Caco-2 (cell line): ENCODE measurements around the gene EIF4G2. TPM values are rescaled to one million over a fixed set of nuclear protein-coding genes. Genes with fewer than 3 reads are reported as not detected.

Experiments used
- BruUV-seq: library from RNA; stranded (reverse); fragments of 400-500 nt; replicated peaks from 2 replicates; lab custom pipeline; 2021; lab: Mats Ljungman, UMichigan
- CTCF ChIA-PET: fragments of 300-600 bp; sonication (Branson Sonifier 250); formaldehyde crosslinking; loops from one replicate; lab custom pipeline; 2022; ENCODE audit warnings: antibody characterized with exemption; lab: Charles Lee
- POLR2A ChIA-PET: fragments of 300-600 bp; sonication (Branson Sonifier 250); formaldehyde crosslinking; loops from one replicate; lab custom pipeline; 2022; ENCODE audit warnings: antibody characterized with exemption; lab: Charles Lee
- DNase-seq, 2 experiments: peaks; one replicate each; pipeline versions ENCODE4 v3.0.0 to v3.0.0-alpha.2; 2020 to 2022
- H3K27me3 ChIP-seq: replicated peaks from 2 replicates; pipeline ENCODE4 v1.6.0; 2011; ENCODE audit warnings: low read length; ENCODE audit not compliant: control insufficient read depth, insufficient read depth
- H3K36me3 ChIP-seq: 2 replicates; pipeline ENCODE4 v1.5.1; 2011; ENCODE audit warnings: low read length; ENCODE audit not compliant: control insufficient read depth, insufficient read depth
- H3K4me1 ChIP-seq: fragments of 250-450 bp; sonication (Bioruptor Pico); 2 replicates; pipeline ENCODE4 v1.5.1; 2020; ENCODE audit warnings: mild to moderate bottlenecking
- H3K4me3 ChIP-seq: 2 replicates; pipeline ENCODE4 v1.5.1; 2011; ENCODE audit warnings: low read depth, mild to moderate bottlenecking, control low read depth, low read length
- H3K9me3 ChIP-seq: fragments of 250-450 bp; sonication (Bioruptor Pico); 2 replicates; pipeline ENCODE4 v1.5.1; 2020; ENCODE audit warnings: mild to moderate bottlenecking, moderate library complexity
- H3K27ac Mint-ChIP-seq: one replicate; pipeline ENCODE4 v1.8.0; 2022; ENCODE audit warnings: mixed read lengths; ENCODE audit not compliant: unreplicated experiment
- H3K27me3 Mint-ChIP-seq: one replicate; pipeline ENCODE4 v1.8.0; 2022; ENCODE audit warnings: mixed read lengths; ENCODE audit not compliant: insufficient read depth, unreplicated experiment
- H3K36me3 Mint-ChIP-seq: one replicate; pipeline ENCODE4 v1.8.0; 2022; ENCODE audit warnings: mild to moderate bottlenecking, mixed read lengths; ENCODE audit not compliant: insufficient read depth, unreplicated experiment
- H3K4me1 Mint-ChIP-seq: one replicate; pipeline ENCODE4 v1.8.0; 2022; ENCODE audit warnings: low read depth, mixed read lengths; ENCODE audit not compliant: unreplicated experiment
- H3K4me3 Mint-ChIP-seq: one replicate; pipeline ENCODE4 v1.8.0; 2022; ENCODE audit warnings: mild to moderate bottlenecking, moderate library complexity, mixed read lengths; ENCODE audit not compliant: unreplicated experiment
- H3K9me3 Mint-ChIP-seq: one replicate; pipeline ENCODE4 v1.8.0; 2022; ENCODE audit warnings: mixed read lengths; ENCODE audit not compliant: unreplicated experiment
- intact Hi-C: fragments of 100-400 bp; cut with micrococcal nuclease; formaldehyde crosslinking; loops from one replicate; pipeline ENCODE4 v1.10.0; 2022; ENCODE audit not compliant: unreplicated experiment
- total RNA-seq: library from RNA; stranded (reverse); gene quantifications from 2 replicates; pipeline ENCODE4 v1.2.3, GENCODE V29; 2022
- TF ChIP-seq, protein P1 (sequence below), 2 experiments: fragments of 200-600 bp in 1 of 2; IDR thresholded peaks; 1 replicate in 1 of 2; 2 replicates in 1 of 2; pipeline versions ENCODE4 v1.5.1 to v1.8.0; 2011 to 2022; ENCODE audit warnings: antibody characterized with exemption in 1 of 2, control low read depth in 1 of 2, inconsistent platforms in 1 of 2, low read depth in 1 of 2, low read length in 1 of 2, mild to moderate bottlenecking in 1 of 2, moderate library complexity in 1 of 2; ENCODE audit not compliant: insufficient read depth in 1 of 2, severe bottlenecking in 1 of 2, unreplicated experiment in 1 of 2

The EIF4G2 gene
- total RNA-seq, 1 experiment from 2014 or later, result 1,287 TPM

DNA sequence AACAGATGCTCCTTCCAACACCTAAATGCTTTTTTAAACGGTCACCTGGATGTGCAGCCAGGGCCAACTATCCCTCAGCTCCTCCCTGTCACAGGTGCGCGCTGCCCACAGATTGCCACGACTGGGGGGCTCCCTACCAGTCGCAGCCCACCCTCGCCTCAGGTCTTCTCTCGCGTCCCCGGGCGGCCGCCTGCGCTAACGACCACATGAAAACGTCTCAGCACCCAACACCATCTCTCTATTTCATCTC lies 48.7 kb upstream of the EIF4G2 start:
- Mint-ChIP-seq H3K27ac (peak overlapping the region; percentile 96), H3K9me3 (no peaks in the 10 kb centered on the region), H3K27me3 (no peaks in the 10 kb centered on the region), H3K36me3 (peaks cover 46% of the 10 kb centered on the region), H3K4me1 (peaks cover 8% of the 10 kb centered on the region), H3K4me3 (peak overlapping the region; percentile 97)
- Histone ChIP-seq H3K9me3 (no peaks in the 10 kb centered on the region), H3K4me3 (peak overlapping the region; percentile 90), H3K27me3 (no peaks in the 10 kb centered on the region), H3K36me3 (0 out of 2 replicates have a peak, but pooled peaks cover 2% of the 10 kb centered on the region), H3K4me1 (peaks cover 7% of the 10 kb centered on the region; the same call in 1 of the 2 replicates)
- TF ChIP-seq, protein P1, sequence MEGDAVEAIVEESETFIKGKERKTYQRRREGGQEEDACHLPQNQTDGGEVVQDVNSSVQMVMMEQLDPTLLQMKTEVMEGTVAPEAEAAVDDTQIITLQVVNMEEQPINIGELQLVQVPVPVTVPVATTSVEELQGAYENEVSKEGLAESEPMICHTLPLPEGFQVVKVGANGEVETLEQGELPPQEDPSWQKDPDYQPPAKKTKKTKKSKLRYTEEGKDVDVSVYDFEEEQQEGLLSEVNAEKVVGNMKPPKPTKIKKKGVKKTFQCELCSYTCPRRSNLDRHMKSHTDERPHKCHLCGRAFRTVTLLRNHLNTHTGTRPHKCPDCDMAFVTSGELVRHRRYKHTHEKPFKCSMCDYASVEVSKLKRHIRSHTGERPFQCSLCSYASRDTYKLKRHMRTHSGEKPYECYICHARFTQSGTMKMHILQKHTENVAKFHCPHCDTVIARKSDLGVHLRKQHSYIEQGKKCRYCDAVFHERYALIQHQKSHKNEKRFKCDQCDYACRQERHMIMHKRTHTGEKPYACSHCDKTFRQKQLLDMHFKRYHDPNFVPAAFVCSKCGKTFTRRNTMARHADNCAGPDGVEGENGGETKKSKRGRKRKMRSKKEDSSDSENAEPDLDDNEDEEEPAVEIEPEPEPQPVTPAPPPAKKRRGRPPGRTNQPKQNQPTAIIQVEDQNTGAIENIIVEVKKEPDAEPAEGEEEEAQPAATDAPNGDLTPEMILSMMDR (IDR thresholded peaks at IDR 0.05; ENCODE audit: insufficient read depth in 1 of 2, low read depth in 1 of 2, low read length in 1 of 2, severe bottlenecking in 1 of 2, unreplicated experiment in 1 of 2), result no peak
- CTCF ChIA-PET, result interaction anchor here (0.7 to 3.1 kb wide), 8 partner anchors 36 to 171 kb away, joined by 3 to 25 read pairs (median 5); partner anchors contain the start of gene EIF4G2
- no TSS peak for BruUV-seq
- DNase-seq, result peak in 1 of 2 experiments; percentile 60
- POLR2A ChIA-PET, result interaction anchor here (0.6 to 3.3 kb wide), 14 partner anchors 8 to 552 kb away, joined by 3 to 174 read pairs (median 4); partner anchors contain the start of genes ADM, CTR9 and EIF4G2
- intact Hi-C loops, result no loop called here

DNA sequence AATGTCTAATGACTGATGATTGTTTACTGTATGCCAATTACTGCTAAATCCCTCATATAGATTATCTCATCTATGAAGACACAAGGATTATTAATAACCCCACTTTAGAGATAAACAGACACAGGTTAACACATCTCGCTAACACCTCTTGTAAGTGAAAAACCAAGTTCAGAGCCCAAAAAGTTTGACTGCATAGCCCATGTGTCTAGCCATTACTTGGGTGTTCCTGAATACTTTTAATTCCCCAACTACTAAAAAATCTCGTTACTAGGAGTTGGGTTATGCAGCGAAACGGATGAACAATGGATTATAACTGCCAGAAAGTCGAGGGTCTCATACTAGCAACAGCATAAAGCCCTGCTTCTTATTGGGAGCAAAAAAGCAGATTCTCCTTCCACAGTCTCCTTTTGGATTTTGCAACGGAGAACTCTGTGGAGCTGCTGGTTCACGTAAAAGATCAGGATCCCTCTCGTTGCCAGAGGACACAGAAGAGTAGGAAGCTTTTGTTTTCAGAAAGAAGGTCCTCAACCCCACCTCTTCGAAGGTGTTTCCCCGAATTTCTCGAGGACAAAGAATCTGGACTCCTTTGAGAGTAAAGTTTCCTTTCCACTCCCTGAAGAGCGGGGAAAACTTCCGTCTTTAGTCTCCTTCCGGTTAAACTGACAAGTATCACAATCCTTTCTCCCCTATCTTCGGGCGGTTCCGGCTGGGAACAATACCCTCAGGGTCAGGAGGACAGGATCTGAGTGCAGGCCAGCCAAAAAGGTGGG lies 48.1 kb upstream of the EIF4G2 start:
- Histone ChIP-seq H3K36me3 (0 out of 2 replicates have a peak, but pooled peaks cover 2% of the 10 kb centered on the region), H3K9me3 (no peaks in the 10 kb centered on the region), H3K27me3 (no peaks in the 10 kb centered on the region), H3K4me3 (peak overlapping the region; percentile 90), H3K4me1 (peaks cover 7% of the 10 kb centered on the region; the same call in 1 of the 2 replicates)
- peaks cover 51% of the 10 kb centered on the region for H3K36me3 Mint-ChIP-seq
- TF ChIP-seq, protein P1 (IDR thresholded peaks at IDR 0.05; ENCODE audit: insufficient read depth in 1 of 2, low read depth in 1 of 2, low read length in 1 of 2, severe bottlenecking in 1 of 2, unreplicated experiment in 1 of 2), result no peak
- peaks cover 7% of the 10 kb centered on the region for H3K4me1 Mint-ChIP-seq
- BruUV-seq, result TSS peak; percentile 28
- peak overlapping the region; percentile 96 for H3K27ac Mint-ChIP-seq
- POLR2A ChIA-PET, result interaction anchor here (2.0 to 3.3 kb wide), 4 partner anchors 14 to 106 kb away, joined by 13 to 174 read pairs (median 14); partner anchors contain the start of genes CTR9 and EIF4G2
- H3K4me3 Mint-ChIP-seq, result peak overlapping the region; percentile 97
- H3K9me3 Mint-ChIP-seq, result no peaks in the 10 kb centered on the region
- DNase-seq, result peak in 1 of 2 experiments; percentile 56
- CTCF ChIA-PET, result interaction anchor here (0.7 to 3.1 kb wide), 3 partner anchors 37 to 63 kb away, joined by 3 to 25 read pairs (median 6); partner anchors contain the start of gene EIF4G2
- intact Hi-C loops, result no loop called here
- H3K27me3 Mint-ChIP-seq, result no peaks in the 10 kb centered on the region

DNA sequence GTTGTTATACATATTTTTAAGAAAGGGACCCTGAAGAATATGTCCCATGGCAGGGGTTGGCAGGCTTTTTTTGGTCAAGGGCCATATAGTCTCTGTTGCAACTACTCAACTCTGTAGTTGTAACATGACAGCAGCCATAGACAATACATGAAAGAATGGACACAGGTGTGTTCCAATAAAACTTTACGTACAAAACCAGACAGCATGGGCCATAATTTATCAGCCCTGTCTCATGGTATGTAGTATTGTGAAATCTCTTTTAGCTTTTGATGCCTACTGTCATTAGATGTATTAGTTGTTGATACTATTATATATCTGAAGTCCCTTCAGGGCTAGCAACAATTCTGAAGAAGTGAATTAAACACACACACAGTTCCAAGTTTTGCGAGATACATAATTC lies 46.6 kb upstream of the EIF4G2 start:
- CTCF ChIA-PET, result no interaction called here
- H3K27ac Mint-ChIP-seq, result no peak overlapping the region

More for the DNA sequence above, 46.6 kb upstream of the EIF4G2 start:
- intact Hi-C loops, result no loop called here
- H3K9me3 Mint-ChIP-seq, result no peaks in the 10 kb centered on the region
- no peak for DNase-seq
- Histone ChIP-seq H3K4me1 (peaks cover 7% of the 10 kb centered on the region; the same call in 1 of the 2 replicates), H3K36me3 (0 out of 2 replicates have a peak, but pooled peaks cover 2% of the 10 kb centered on the region), H3K27me3 (no peaks in the 10 kb centered on the region), H3K4me3 (no peak overlapping the region), H3K9me3 (no peaks in the 10 kb centered on the region)
- BruUV-seq, result no TSS peak
- TF ChIP-seq, protein P1 (IDR thresholded peaks at IDR 0.05; ENCODE audit: insufficient read depth in 1 of 2, low read depth in 1 of 2, low read length in 1 of 2, severe bottlenecking in 1 of 2, unreplicated experiment in 1 of 2), result no peak
- no peak overlapping the region for H3K4me3 Mint-ChIP-seq
- peaks cover 7% of the 10 kb centered on the region for H3K4me1 Mint-ChIP-seq
- H3K27me3 Mint-ChIP-seq, result no peaks in the 10 kb centered on the region
- H3K36me3 Mint-ChIP-seq, result peaks cover 54% of the 10 kb centered on the region
- POLR2A ChIA-PET, result interaction anchor here (1.9 kb wide), 1 partner anchor 46 kb away, joined by 5 read pairs; no protein-coding TSS in a partner anchor
